KMS-11 (cell line): ENCODE data around the gene LRRC59.

Source experiments
- H2AFZ ChIP-seq: fragments of 200-600 bp; sonication (generic); 2 replicates; pipeline ENCODE4 v1.6.1; 2016; ENCODE audit warnings: antibody characterized with exemption, mixed run types, low read depth
- H3K27ac ChIP-seq: fragments of 200-600 bp; sonication (generic); 2 replicates; pipeline ENCODE4 v1.6.1; 2016; ENCODE audit warnings: mild to moderate bottlenecking, mixed run types
- H3K27me3 ChIP-seq: fragments of 200-600 bp; sonication (generic); 2 replicates; pipeline ENCODE4 v1.6.1; 2017; ENCODE audit warnings: mild to moderate bottlenecking, low read depth, mixed run types, moderate library complexity; ENCODE audit not compliant: insufficient read depth
- H3K36me3 ChIP-seq: fragments of 200-600 bp; sonication (generic); 2 replicates; pipeline ENCODE4 v1.6.1; 2017; ENCODE audit warnings: mild to moderate bottlenecking, mixed run types; ENCODE audit not compliant: insufficient read depth
- H3K4me1 ChIP-seq: fragments of 200-600 bp; sonication (generic); 2 replicates; pipeline ENCODE4 v1.6.1; 2016; ENCODE audit warnings: mild to moderate bottlenecking, low read depth, mixed run types; ENCODE audit not compliant: poor library complexity, severe bottlenecking
- H3K4me2 ChIP-seq: fragments of 200-600 bp; sonication (generic); 2 replicates; pipeline ENCODE4 v1.7.0; 2016; ENCODE audit warnings: mild to moderate bottlenecking, mixed run types
- H3K4me3 ChIP-seq: fragments of 200-600 bp; sonication (generic); IDR thresholded peaks from 2 replicates; pipeline ENCODE4 v1.6.1; 2017; ENCODE audit warnings: low read depth, low read length, mixed read lengths; ENCODE audit not compliant: insufficient read depth
- H3K79me2 ChIP-seq: fragments of 200-600 bp; sonication (generic); 2 replicates; pipeline ENCODE4 v1.6.1; 2016; ENCODE audit warnings: low read depth, mixed run types; ENCODE audit not compliant: insufficient read depth
- H3K9ac ChIP-seq: fragments of 200-600 bp; sonication (generic); 2 replicates; pipeline ENCODE4 v1.6.1; 2016; ENCODE audit warnings: mild to moderate bottlenecking, mixed run types
- H4K20me1 ChIP-seq: fragments of 200-600 bp; sonication (generic); 2 replicates; pipeline ENCODE4 v1.6.1; 2016; ENCODE audit warnings: mild to moderate bottlenecking, mixed run types; ENCODE audit not compliant: insufficient read depth
- CTCF ChIP-seq: fragments of 200-600 bp; sonication (generic); conservative IDR thresholded peaks from 2 replicates; pipeline ENCODE4 v1.6.1; 2017; ENCODE audit warnings: low read depth, mild to moderate bottlenecking, antibody characterized with exemption, low read length, moderate library complexity, mixed read lengths

LRRC59 gene

GRCh38 chr17:50373705-50374104, 23.6 kb downstream of the LRRC59 start:
- no peak for TF ChIP-seq CTCF
- peaks cover 4% of the 10 kb centered on the region; the same call in 1 of the 2 replicates for H3K36me3 ChIP-seq
- peak overlapping the region; percentile 84; the same call in 1 of the 2 replicates for H3K9ac ChIP-seq
- peak overlapping the region; percentile 78 for H3K27ac ChIP-seq
- peaks cover 26% of the 10 kb centered on the region for H3K79me2 ChIP-seq
- no peaks in the 10 kb centered on the region for H3K27me3 ChIP-seq
- H2AFZ ChIP-seq, result peak overlapping the region; percentile 87
- H3K4me2 ChIP-seq, result peak overlapping the region; percentile 63
- H3K4me1 ChIP-seq, result peaks cover 15% of the 10 kb centered on the region
- peak overlapping the region; percentile 60 for H3K4me3 ChIP-seq
- no peaks in the 10 kb centered on the region for H4K20me1 ChIP-seq

GRCh38 chr17:50372758-50373556, 24.4 kb downstream of the LRRC59 start, which contains the start of the genes EME1 and MRPL27:
EME1 (plus strand) TSS chr17:50373229; CDS start chr17:50375209, 1,980 bp downstream.
MRPL27 (minus strand) TSS chr17:50373184; CDS start chr17:50373170, 14 bp downstream.
- Histone ChIP-seq H3K4me3 (peak within 1 kb of the TSS; percentile 79), H3K4me1 (peaks cover 15% of the 10 kb centered on the region), H3K79me2 (peaks cover 26% of the 10 kb centered on the region), H3K27ac (peak within 1 kb of the TSS; percentile 78), H3K9ac (peak within 1 kb of the TSS; percentile 84), H4K20me1 (no peaks in the 10 kb centered on the region), H3K4me2 (peak within 1 kb of the TSS; percentile 63), H2AFZ (peak within 1 kb of the TSS; percentile 87), H3K36me3 (peaks cover 7% of the 10 kb centered on the region; the same call in 1 of the 2 replicates), H3K27me3 (no peaks in the 10 kb centered on the region)
- TF ChIP-seq CTCF, result no peak

- H3K4me3 ChIP-seq, result peak overlapping the region; percentile 79
- H3K9ac ChIP-seq, result peak overlapping the region; percentile 84
- H3K36me3 ChIP-seq, result peaks cover 8% of the 10 kb centered on the region; the same call in 1 of the 2 replicates
- peak overlapping the region; percentile 87 for H2AFZ ChIP-seq
- H3K4me1 ChIP-seq, result peaks cover 15% of the 10 kb centered on the region
- no peaks in the 10 kb centered on the region for H3K27me3 ChIP-seq
- no peak for TF ChIP-seq CTCF
- peak overlapping the region; percentile 63 for H3K4me2 ChIP-seq
- H3K79me2 ChIP-seq, result peaks cover 26% of the 10 kb centered on the region
- no peaks in the 10 kb centered on the region for H4K20me1 ChIP-seq
- H3K27ac ChIP-seq, result peak overlapping the region; percentile 78
Measured at GRCh38 chr17:50372222-50372757, 25.0 kb downstream of the LRRC59 start.

DNA sequence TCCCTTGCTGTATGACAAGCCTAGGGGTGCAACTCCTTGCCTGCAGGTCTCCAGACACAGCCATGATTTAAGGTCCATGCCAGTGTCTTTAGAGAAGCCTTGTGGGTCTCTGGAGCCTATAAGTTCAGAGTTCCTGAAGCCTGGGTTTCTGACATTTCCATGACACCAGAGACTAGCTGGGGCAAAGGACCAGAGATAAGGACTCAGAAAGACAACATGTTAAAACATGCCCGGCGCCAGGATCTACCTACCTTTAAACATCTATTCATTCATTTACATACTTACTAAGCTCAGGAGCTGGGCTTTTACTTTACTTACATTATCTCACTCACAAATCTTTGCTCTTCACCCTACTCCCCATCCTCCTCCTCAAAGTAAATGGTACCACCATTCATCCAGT, 25.8 kb downstream of the LRRC59 start:
- Histone ChIP-seq H3K4me3 (no peak overlapping the region), H3K79me2 (peaks cover 26% of the 10 kb centered on the region), H3K27me3 (no peaks in the 10 kb centered on the region), H2AFZ (no peak overlapping the region), H3K4me2 (peak overlapping the region; percentile 63; the same call in 1 of the 2 replicates), H3K9ac (no peak overlapping the region), H3K4me1 (peaks cover 15% of the 10 kb centered on the region), H3K36me3 (peaks cover 8% of the 10 kb centered on the region; the same call in 1 of the 2 replicates), H4K20me1 (no peaks in the 10 kb centered on the region), H3K27ac (no peak overlapping the region)
- no peak for TF ChIP-seq CTCF
